NAMALWA (cell line): ENCODE data around the gene AHCYL2.
"Not testable (repeated sequence)": the region's sequence is repeated elsewhere in the genome, so short reads cannot be mapped to it uniquely, and the experiment has no call there.

Experiments
- DNase-seq: peaks from one replicate; pipeline ENCODE4 v3.0.0-alpha.2; 2015; ENCODE audit warnings: low spot score

AHCYL2 gene

GRCh38 chr7:129426482-129426881, 201.7 kb downstream of the AHCYL2 start:
- no peak for DNase-seq

- DNase-seq: no peak
Observed at GRCh38 chr7:129427526-129428045, 202.8 kb downstream of the AHCYL2 start.

GRCh38 chr7:129431911-129432643, 207.2 kb downstream of the AHCYL2 start:
- DNase-seq: no peak

GRCh38 chr7:129433847-129434674, 209.2 kb downstream of the AHCYL2 start, which contains the start of gene STRIP2:
Gene STRIP2, plus strand, starts transcription at chr7:129434432. Its CDS starts 41 bp downstream, at chr7:129434473.
- peak; percentile 94 for DNase-seq

- no peak for DNase-seq
Observed at GRCh38 chr7:129434675-129435318, 210.0 kb downstream of the AHCYL2 start.

- peak; percentile 16 for DNase-seq
Observed at GRCh38 chr7:129435414-129435829, 210.6 kb downstream of the AHCYL2 start.

- DNase-seq: no peak
Observed at GRCh38 chr7:129436335-129436923, 211.6 kb downstream of the AHCYL2 start.

GRCh38 chr7:129437190-129437589, 212.4 kb downstream of the AHCYL2 start:
- DNase-seq: no peak

- DNase-seq: no peak
Observed at GRCh38 chr7:129438281-129438838, 213.5 kb downstream of the AHCYL2 start.

GRCh38 chr7:129438839-129439651, 214.2 kb downstream of the AHCYL2 start:
- DNase-seq: no peak

GRCh38 chr7:129439963-129440625, 215.3 kb downstream of the AHCYL2 start:
- no peak for DNase-seq

- no peak for DNase-seq
Observed at GRCh38 chr7:129443612-129444011, 218.8 kb downstream of the AHCYL2 start.

- DNase-seq: not testable (repeated sequence)
Observed at GRCh38 chr7:129444776-129445175, 219.9 kb downstream of the AHCYL2 start.

GRCh38 chr7:129446925-129447324, 222.1 kb downstream of the AHCYL2 start:
- DNase-seq: not testable (repeated sequence)

GRCh38 chr7:129447445-129447844, 222.6 kb downstream of the AHCYL2 start:
- not testable (repeated sequence) for DNase-seq

GRCh38 chr7:129448608-129449007, 223.8 kb downstream of the AHCYL2 start:
- not testable (repeated sequence) for DNase-seq

- no peak for DNase-seq
Observed at GRCh38 chr7:129450295-129450694, 225.5 kb downstream of the AHCYL2 start.

GRCh38 chr7:129452589-129453231, 227.9 kb downstream of the AHCYL2 start:
- no peak for DNase-seq

GRCh38 chr7:129453510-129454248, 228.8 kb downstream of the AHCYL2 start:
- DNase-seq: no peak
